Transverse colon (tissue), 3 donors: Measurements from ENCODE around the gene ANKIB1.

ENCODE experiments used
- CTCF ChIP-seq, 5 experiments: fragments of 200-600 bp in 3 of 5; fragments of 450-650 bp in 2 of 5; sonication (generic) in 3 of 5; IDR thresholded peaks; 1 replicate in 2 of 5; 2 replicates in 3 of 5; pipeline ENCODE4 v1.5.1; 2016 to 2017; ENCODE audit warnings: antibody characterized with exemption in 5 of 5, inconsistent platforms in 3 of 5, mild to moderate bottlenecking in 2 of 5, moderate library complexity in 1 of 5
- POLR2A ChIP-seq: fragments of 450-650 bp; IDR thresholded peaks from one replicate; pipeline ENCODE4 v1.6.1; 2016; ENCODE audit warnings: antibody characterized with exemption, mild to moderate bottlenecking, moderate library complexity

GRCh38 chr7:92332782-92333181 is 87.0 kb downstream of the ANKIB1 start:
- TF ChIP-seq CTCF (IDR thresholded peaks at IDR 0.05) (no peak), POLR2A (no peak)
